Measurements from ENCODE around the gene TMEM255A.

- peak; percentile 49 to 76 (median 60) for TF ChIP-seq CTCF (IDR thresholded peaks at IDR 0.05)
- TF ChIP-seq POLR2A (IDR thresholded peaks at IDR 0.05), result peak; percentile 56 to 85
These were observed 60.6 kb downstream of the TMEM255A start, which contains the start of gene ZBTB33 for GRCh38 chrX:120250522-120251271.

All from adrenal gland (tissue), 5 donors.